PC-9 (cell line): ENCODE measurements around the gene ANKRD2.
"Not testable (repeated sequence)": the region's sequence is repeated elsewhere in the genome, so short reads cannot be mapped to it uniquely, and the experiment has no call there.

Experiments
- EZH2 ChIP-seq: fragments of 200-600 bp; sonication (generic); IDR thresholded peaks from 2 replicates; pipeline ENCODE4 v1.8.0; 2017; ENCODE audit warnings: antibody characterized with exemption, low read depth
- TF ChIP-seq, protein P1 (sequence below): fragments of 200-600 bp; sonication (generic); conservative IDR thresholded peaks from 2 replicates; pipeline ENCODE4 v1.6.1; 2017; ENCODE audit warnings: mixed run types, antibody characterized with exemption, mild to moderate bottlenecking, moderate library complexity

GRCh38 chr10:97555541-97555940, 17.0 kb upstream of the ANKRD2 start:
- TF ChIP-seq, protein P1, sequence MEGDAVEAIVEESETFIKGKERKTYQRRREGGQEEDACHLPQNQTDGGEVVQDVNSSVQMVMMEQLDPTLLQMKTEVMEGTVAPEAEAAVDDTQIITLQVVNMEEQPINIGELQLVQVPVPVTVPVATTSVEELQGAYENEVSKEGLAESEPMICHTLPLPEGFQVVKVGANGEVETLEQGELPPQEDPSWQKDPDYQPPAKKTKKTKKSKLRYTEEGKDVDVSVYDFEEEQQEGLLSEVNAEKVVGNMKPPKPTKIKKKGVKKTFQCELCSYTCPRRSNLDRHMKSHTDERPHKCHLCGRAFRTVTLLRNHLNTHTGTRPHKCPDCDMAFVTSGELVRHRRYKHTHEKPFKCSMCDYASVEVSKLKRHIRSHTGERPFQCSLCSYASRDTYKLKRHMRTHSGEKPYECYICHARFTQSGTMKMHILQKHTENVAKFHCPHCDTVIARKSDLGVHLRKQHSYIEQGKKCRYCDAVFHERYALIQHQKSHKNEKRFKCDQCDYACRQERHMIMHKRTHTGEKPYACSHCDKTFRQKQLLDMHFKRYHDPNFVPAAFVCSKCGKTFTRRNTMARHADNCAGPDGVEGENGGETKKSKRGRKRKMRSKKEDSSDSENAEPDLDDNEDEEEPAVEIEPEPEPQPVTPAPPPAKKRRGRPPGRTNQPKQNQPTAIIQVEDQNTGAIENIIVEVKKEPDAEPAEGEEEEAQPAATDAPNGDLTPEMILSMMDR: not testable (repeated sequence)
- TF ChIP-seq EZH2: not testable (repeated sequence)
